HG03108 (cell line): ENCODE measurements around the gene TEKT5.
"Not testable (repeated sequence)": the region's sequence is repeated elsewhere in the genome, so short reads cannot be mapped to it uniquely, and the experiment has no call there.

Experiments used
- ATAC-seq: cut with Tn5 transposase; IDR thresholded peaks from one replicate; pipeline ENCODE4 v1.9.1; 2021; ENCODE audit warnings: moderate library complexity; ENCODE audit not compliant: unreplicated experiment

Gene TEKT5

GRCh38 chr16:10660950-10661635, 33.6 kb downstream of the TEKT5 start:
- ATAC-seq, result no peak

- no peak for ATAC-seq
These were observed 35.8 kb downstream of the TEKT5 start for GRCh38 chr16:10658943-10659342.

GRCh38 chr16:10657925-10658324, 36.8 kb downstream of the TEKT5 start:
- no peak for ATAC-seq

- ATAC-seq, result no peak
These were observed 38.1 kb downstream of the TEKT5 start for GRCh38 chr16:10656618-10657017.

- no peak for ATAC-seq
These were observed 39.2 kb downstream of the TEKT5 start for GRCh38 chr16:10655415-10655977.

GRCh38 chr16:10654592-10655414, 39.9 kb downstream of the TEKT5 start:
- no peak for ATAC-seq

- no peak for ATAC-seq
These were observed 41.8 kb downstream of the TEKT5 start for GRCh38 chr16:10652730-10653590.

- not testable (repeated sequence) for ATAC-seq
These were observed 45.6 kb downstream of the TEKT5 start for GRCh38 chr16:10649098-10649497.

GRCh38 chr16:10647721-10648296, 46.9 kb downstream of the TEKT5 start:
- no peak for ATAC-seq

GRCh38 chr16:10647264-10647720, 47.4 kb downstream of the TEKT5 start:
- ATAC-seq, result no peak

GRCh38 chr16:10646581-10647263, 48.0 kb downstream of the TEKT5 start:
- ATAC-seq, result no peak

- ATAC-seq, result no peak
These were observed 48.5 kb downstream of the TEKT5 start for GRCh38 chr16:10646228-10646580.

- ATAC-seq, result no peak
These were observed 50.6 kb downstream of the TEKT5 start for GRCh38 chr16:10644092-10644491.

- no peak for ATAC-seq
These were observed 51.8 kb downstream of the TEKT5 start for GRCh38 chr16:10642964-10643363.

- ATAC-seq, result no peak
These were observed 52.5 kb downstream of the TEKT5 start for GRCh38 chr16:10641953-10642949.

GRCh38 chr16:10641555-10641952, 53.2 kb downstream of the TEKT5 start:
- no peak for ATAC-seq

GRCh38 chr16:10640934-10641333, 53.8 kb downstream of the TEKT5 start:
- ATAC-seq, result no peak

GRCh38 chr16:10638101-10638500, 56.6 kb downstream of the TEKT5 start:
- ATAC-seq, result no peak
